Mammary epithelial cell (primary cell): ENCODE measurements around the gene XPR1.

Experiments used
- CTCF ChIP-seq, 2 donors: IDR thresholded peaks in 1 of 2; conservative IDR thresholded peaks in 1 of 2; 2 replicates each; pipeline ENCODE4 v1.5.1; 2011 to 2012; ENCODE audit warnings: inconsistent platforms in 2 of 2, low read length in 2 of 2, mild to moderate bottlenecking in 2 of 2, control low read depth in 1 of 2, low read depth in 1 of 2; ENCODE audit not compliant: insufficient read depth in 1 of 2; ENCODE audit errors: extremely low read depth in 1 of 2
- EZH2 ChIP-seq: IDR thresholded peaks from 2 replicates; pipeline ENCODE4 v1.6.1; 2012; ENCODE audit warnings: low read length, inconsistent platforms, borderline replicate concordance

GRCh38 chr1:180811886-180812285 is 180.1 kb downstream of the XPR1 start:
- no peak for TF ChIP-seq CTCF (conservative IDR thresholded peaks at IDR 0.05 in 1 of 2, IDR thresholded peaks at IDR 0.05 in 1 of 2; ENCODE audit: extremely low read depth in 1 of 2, insufficient read depth in 1 of 2, low read depth in 1 of 2, low read length in 2 of 2)
- TF ChIP-seq EZH2, result no peak
